Activated CD4-positive, CD25-positive, alpha-beta regulatory T cell treated with anti-CD3 and anti-CD28 coated beads, Interleukin-2, amount 50 U/mL, for 24 hours (primary cell): ENCODE results near the gene L3MBTL1.
"Not testable (repeated sequence)": the region's sequence is repeated elsewhere in the genome, so short reads cannot be mapped to it uniquely, and the experiment has no call there.

Experiments used
- ATAC-seq, 2 donors: fragments of 150-1000 bp; cut with Tn5 transposase; one replicate each; pipeline ENCODE4 v1.10.0; 2021; ENCODE audit warnings: mild to moderate bottlenecking in 1 of 2, moderate library complexity in 1 of 2

The L3MBTL1 gene

GRCh38 chr20:43507150-43508080 lies at the start of gene L3MBTL1:
Gene L3MBTL1 (plus strand): TSS chr20:43507697. CDS start chr20:43513504, 5,807 bp downstream.
- ATAC-seq, result no peak

GRCh38 chr20:43458422-43458924 lies 49.0 kb upstream of the L3MBTL1 start:
- no peak for ATAC-seq

GRCh38 chr20:43459022-43459942 lies 48.2 kb upstream of the L3MBTL1 start:
- no peak for ATAC-seq

DNA sequence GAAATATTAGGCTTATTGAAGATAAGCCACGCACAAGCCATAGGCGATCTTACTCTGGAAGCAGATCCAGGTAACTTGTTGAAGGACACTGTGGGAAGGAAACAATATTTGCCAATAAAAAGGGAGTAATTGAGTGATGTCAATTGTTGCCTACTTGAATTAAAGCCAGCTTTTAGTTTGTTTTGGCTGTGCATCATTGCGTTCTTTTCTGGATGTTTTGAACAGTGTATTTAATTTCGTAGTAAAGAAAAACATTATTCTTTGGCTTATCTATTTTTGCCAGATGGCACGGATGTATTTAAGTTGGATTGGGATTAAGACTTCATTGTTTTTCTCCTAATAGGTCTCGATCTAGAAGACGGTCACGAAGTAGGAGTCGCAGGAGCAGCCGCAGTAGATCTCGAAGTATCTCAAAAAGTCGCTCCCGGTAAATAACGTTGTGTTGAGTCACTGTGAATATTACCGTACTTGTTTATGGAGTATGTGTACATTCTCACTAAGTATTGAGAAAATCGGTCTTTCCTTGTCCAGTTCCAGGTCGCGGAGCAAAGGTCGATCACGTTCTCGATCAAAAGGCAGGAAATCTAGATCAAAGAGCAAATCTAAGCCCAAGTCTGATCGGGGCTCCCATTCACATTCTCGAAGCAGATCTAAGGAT lies 47.2 kb upstream of the L3MBTL1 start:
- ATAC-seq, result no peak

- ATAC-seq, result no peak
Observed at GRCh38 chr20:43460830-43461200, 46.7 kb upstream of the L3MBTL1 start.

GRCh38 chr20:43461894-43462659 lies 45.4 kb upstream of the L3MBTL1 start:
- no peak for ATAC-seq

- ATAC-seq, result no peak
Observed at GRCh38 chr20:43462660-43463526, 44.6 kb upstream of the L3MBTL1 start.

DNA sequence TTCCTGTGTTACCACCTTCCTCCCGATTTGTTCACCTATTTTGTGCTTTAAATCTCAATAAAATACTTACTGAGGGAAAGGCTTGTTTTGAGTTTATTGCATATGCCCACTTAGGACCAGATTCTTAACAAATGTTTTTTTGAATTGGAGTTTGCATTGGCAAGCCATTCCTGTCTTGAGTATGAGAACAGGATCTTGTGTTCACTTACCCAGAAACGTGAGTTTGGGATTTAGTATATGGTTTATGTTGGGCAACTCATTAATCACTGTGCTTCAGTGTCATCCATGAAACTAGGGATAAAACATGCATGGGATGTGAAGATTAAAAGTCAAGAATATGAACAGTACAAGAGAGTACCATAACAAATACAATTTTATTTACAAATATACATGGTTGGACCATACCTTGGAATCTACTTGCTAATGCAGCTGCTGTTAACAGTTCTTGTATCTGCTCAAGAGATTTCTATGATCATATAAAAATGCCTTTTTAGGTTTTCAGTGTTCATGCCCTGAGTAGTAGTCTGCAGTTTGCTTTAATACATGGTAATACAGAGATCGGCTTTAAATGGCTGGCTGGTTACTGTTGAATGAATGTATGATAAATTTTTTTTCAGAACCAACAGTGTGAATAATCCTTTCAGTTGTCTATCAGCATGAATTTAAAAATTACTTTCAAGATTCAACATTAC lies 43.8 kb upstream of the L3MBTL1 start:
- no peak for ATAC-seq

- ATAC-seq, result no peak
Observed at GRCh38 chr20:43464219-43464790, 43.2 kb upstream of the L3MBTL1 start.

DNA sequence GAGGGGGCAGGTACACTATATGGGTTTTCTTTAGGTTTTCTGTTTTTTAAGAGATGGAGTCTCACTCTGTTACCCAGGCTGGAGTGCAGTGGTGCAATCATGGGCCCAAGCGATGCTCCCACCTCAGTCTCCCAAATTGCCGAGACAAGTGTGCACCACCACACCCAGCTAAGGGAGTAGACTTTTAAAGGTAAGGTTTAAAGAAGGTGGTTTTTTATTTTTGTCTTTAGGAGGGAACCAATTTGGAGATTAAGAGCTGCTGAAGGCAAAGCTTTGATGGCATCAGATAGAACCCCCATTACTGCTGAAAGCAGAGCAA lies 41.9 kb upstream of the L3MBTL1 start:
- ATAC-seq, result no peak

GRCh38 chr20:43467589-43467988 lies 39.9 kb upstream of the L3MBTL1 start:
- no peak for ATAC-seq

GRCh38 chr20:43472671-43473380 lies 34.7 kb upstream of the L3MBTL1 start:
- ATAC-seq, result no peak

DNA sequence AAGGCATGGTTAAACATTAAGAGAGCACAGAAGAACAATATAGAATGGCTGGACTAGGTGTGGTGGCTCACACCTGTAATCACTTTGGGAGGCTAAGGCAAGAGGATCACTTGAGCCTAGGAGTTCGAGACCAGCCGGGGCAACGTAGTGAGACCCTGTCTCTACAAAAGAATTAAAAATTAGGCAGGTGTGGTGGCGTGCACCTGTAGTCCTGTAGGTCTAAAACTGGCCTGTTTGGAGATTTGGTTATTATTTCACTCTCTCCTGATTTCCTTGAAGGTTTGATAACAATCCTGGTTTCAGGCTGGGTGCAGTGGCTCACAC lies 34.2 kb upstream of the L3MBTL1 start:
- ATAC-seq, result no peak

- ATAC-seq, result no peak
Observed at GRCh38 chr20:43477193-43477592, 30.3 kb upstream of the L3MBTL1 start.

GRCh38 chr20:43477619-43478018 lies 29.9 kb upstream of the L3MBTL1 start:
- ATAC-seq, result no peak

DNA sequence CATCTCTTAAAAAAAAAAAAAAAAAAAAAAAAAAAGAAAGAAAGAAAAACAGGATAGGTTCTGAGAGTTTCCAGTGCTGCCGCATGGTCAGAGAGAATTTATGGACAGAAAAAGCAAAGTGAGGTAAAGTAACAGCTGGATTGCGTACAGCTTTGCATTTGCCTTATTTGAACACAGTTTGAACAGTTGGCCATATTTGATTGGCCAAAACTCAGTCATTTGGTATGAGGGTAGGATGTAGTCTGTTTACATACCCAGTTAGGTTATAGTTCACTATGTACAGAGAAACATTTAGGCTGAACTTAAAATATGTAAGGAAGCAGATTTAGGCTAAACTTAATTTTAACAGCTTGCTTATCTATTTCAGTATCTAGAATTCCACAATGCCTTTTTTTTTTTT lies 17.5 kb upstream of the L3MBTL1 start:
- ATAC-seq, result no peak

DNA sequence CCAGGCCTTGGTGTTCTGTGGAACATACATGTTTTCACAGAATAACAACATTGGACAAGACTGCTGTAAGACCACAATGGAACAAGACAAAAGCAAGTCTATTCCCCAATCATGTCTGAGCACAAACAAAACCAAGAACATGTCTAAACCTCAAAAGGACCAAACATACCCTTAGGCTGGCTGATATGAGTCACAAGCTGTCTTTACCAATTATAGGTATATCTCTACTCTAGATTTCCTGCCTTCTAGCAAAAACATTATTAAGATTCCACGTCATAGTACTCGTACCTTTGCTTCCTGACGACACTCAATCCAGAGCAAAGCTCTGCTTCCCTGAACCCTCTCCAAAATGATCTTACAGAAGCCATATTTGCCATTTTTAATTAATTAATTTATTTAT lies 15.4 kb upstream of the L3MBTL1 start:
- peak; percentile 90 to 95 for ATAC-seq

- ATAC-seq, result no peak
Observed at GRCh38 chr20:43495388-43495787, 12.1 kb upstream of the L3MBTL1 start.

GRCh38 chr20:43502021-43502420 lies 5.5 kb upstream of the L3MBTL1 start:
- not testable (repeated sequence) for ATAC-seq

DNA sequence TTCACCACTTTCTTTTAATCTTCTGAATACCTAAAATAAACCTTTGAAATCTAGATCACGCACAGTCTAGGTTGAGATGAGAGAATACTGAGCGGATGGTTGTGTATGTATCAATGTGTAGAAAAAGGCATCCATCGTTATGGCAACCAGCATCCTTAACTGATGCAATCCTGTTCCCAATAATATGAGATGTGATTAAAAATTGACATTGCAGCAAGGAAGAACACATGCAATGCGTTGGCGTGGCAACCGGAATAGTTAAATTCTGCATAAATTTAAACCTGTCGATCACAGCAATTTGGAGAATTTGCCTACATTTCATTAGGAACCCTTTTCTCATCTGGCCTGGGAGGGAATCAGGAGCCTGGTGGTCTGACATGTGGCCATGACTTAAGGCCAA lies 1.3 kb upstream of the L3MBTL1 start:
- no peak for ATAC-seq
